HG02840 (cell line): Measurements from ENCODE around the gene UPK3B.
A peak's percentile ranks its signal among the peaks of the same experiment; 100 is the strongest.
"Not testable (repeated sequence)": the region's sequence is repeated elsewhere in the genome, so short reads cannot be mapped to it uniquely, and the experiment has no call there.

Source experiments
- ATAC-seq: cut with Tn5 transposase; IDR thresholded peaks from one replicate; pipeline ENCODE4 v1.9.1; 2021; ENCODE audit warnings: mild to moderate bottlenecking, moderate library complexity, moderate number of reproducible peaks; ENCODE audit not compliant: unreplicated experiment, low FRiP score

UPK3B gene

GRCh38 chr7:76511911-76512885, 1.8 kb downstream of the UPK3B start:
- not testable (repeated sequence) for ATAC-seq

DNA sequence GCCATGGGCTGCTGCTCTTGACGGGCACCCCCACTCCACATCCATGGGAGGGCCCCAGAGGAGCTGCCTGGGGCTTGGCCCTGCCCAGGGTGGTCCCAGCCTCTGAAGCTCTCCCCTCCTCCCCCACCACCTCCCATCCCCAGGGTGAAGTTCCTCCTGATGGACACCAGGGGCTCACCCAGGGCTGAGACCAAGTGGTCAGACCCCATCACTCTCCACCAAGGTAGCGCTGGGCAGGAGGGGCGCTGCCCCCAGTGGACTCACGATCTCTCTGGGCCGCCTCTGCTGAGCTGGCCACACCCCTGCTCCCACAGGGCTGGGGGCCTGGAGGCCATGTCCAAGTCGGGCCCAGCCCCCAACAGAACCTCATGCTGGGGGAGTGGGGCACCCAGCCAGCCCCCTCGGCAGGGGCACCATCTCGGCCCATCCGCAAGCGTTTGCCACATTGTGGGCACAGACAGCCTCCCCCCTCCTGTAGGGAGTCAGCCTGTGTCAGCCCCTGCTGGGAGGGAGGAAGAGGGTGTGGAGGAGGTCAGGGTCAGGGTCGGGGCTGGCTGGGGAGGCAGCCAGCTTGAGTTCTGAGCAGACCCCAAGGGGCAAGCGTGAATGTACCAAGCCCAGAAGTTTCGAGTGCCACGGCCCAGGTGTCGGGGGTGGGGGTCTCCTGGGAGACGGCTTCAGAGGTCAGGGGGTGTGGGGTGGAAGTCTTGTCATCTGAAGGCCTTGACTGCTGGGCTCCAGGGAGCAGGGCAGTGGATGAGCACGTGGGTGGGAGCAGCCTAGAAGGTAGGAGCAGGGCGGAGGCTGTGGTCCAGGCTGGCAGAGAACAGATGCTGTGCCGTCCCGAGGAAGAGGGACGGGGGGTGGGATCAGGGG, 2.8 kb downstream of the UPK3B start:
- no peak for ATAC-seq

GRCh38 chr7:76513817-76514799, 3.8 kb downstream of the UPK3B start:
- no peak for ATAC-seq

DNA sequence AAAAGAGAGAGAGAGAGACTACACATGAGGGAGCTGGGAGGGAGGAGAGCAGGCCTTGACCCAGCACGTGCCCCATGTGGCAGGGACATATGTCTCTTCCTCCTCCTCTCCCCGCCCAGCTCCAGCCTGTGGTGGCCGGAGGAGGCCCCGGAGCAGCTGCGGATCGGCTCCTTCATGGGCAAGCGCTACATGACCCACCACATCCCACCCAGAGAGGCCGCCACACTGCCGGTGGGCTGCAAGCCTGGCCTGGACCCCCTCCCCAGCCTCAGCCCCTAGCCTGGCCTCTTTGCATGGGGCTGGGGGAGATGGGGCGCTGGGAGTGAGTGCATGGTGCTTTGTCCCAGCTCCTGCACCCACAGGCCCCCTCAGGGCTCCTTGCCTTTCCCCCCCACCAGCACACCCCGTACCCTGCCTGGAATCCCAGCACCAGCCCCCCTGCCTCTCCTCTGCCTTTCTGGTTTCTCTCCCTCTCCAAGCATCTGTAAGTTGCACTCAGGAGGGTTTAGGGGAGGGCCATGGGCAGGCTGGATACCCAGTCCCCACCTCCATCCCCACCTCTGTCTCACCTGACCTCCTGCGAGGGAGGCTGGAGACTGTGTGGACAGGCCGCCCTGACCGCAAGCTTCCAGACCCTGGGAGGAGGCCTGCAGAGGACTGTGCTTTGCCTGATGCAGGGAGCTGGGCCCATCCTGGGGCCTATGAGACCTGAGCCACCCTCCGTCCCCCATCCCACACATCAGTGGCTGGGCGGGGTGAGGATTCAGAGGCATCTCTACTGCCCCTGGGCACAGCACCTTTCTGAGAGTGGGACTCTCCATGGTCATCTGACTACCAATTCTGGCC, 4.8 kb downstream of the UPK3B start:
- ATAC-seq = no peak

GRCh38 chr7:76515999-76516443, 5.7 kb downstream of the UPK3B start:
- no peak for ATAC-seq

GRCh38 chr7:76516932-76517331, 6.6 kb downstream of the UPK3B start:
- ATAC-seq = not testable (repeated sequence)

DNA sequence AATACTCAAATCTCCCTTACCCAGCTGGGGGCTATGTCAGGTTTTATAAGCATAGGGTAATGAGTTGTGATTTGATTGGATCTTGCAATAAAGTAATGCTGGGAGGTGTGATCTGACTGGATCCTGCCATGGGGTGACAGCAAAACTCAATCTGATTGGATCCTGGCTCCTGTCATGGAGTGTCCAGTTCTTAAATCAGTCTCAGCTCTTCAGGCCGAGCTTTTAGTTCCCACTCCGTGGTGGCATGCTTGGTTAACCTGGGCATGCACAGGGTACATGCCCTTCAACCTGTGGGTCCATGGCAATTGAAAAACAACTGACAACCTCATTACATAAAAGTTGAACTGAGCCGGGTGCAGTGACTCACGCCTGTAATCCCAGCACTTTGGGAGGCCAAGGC, 15.8 kb downstream of the UPK3B start:
- not testable (repeated sequence) for ATAC-seq

DNA sequence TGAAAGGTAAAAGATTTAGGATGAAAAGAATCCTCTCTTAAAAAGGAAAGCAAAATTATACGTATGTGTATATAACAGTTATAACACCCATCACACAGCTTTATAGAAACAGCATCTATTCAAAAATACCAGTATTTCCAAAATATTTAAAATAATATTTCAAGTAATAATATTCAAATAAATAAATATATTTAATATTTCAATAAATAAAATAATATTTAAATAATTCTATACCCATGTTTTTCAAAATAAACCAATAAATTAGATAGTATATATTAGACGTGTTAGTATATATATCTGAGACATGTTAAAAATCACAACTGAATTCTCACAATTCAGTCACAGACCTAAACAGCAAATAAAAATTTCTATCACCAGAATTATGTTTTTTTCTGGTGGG, 21.3 kb downstream of the UPK3B start:
- not testable (repeated sequence) for ATAC-seq

DNA sequence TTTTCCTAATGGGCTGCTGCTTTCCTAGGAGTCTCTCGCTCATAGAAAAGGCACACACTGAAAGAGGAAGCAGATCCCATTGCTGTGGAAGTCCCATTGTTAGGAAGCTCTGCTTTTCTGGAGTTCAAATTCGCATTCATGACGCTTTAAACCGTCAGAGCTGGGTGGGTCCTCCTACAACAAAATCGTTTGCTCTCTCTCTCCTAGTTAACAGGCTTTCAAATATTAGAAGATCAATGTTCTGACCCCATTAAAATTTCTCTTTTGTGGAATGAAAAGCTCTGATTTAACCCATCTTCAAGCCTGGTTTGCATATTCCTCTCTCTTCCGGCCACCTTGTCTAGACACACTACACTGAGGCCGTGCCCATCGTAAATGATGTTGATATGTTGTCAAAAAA, 32.8 kb downstream of the UPK3B start, which contains the start of gene SPDYE16:
Gene SPDYE16 (minus strand): TSS at position 101 of the 400 bp plus-strand sequence. CDS start 1,838 bp downstream, outside the sequence.
- not testable (repeated sequence) for ATAC-seq

DNA sequence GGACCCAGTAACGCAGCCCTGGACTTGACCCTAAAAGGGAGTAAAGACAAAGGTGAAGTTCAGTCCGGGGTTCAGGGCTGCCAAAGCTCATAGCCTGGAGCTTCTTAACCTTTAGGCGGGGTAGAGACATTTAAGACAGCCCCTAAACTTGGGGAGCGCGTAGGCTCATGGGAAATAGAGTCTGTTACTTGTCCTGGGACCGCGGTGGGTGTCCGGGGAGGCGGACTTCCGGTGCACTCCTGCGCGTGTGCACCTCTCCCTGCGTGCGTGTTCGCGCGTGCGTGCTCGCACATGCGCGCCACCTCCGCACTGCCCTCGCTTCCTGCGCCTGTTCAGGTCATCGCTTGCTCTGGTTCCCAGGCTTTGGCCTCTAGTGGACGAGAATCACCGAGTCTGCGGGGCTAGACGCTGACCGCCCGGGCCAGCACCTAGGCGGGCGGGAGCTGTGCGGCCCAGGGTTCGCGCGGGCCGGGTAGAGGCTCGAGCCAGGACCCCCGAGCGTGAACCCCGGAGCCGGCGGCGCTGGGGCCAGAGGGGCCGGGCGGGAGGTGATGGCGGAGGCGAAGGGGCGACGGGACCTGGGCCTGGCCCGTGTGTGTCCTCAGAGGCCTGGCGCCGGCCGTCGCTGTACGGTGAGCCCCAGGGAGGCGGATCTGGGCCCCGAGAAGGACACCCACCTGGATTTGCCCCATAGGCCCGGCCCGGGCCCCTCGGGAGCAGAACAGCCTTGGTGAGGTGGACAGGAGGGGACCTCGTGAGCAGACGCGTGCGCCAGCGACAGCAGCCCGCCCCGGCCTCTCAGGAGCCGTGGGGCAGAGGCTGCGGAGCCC, 38.9 kb downstream of the UPK3B start:
- peak; percentile 99 for ATAC-seq

- ATAC-seq = not testable (repeated sequence)
These were observed 39.5 kb downstream of the UPK3B start for GRCh38 chr7:76549855-76550248.

DNA sequence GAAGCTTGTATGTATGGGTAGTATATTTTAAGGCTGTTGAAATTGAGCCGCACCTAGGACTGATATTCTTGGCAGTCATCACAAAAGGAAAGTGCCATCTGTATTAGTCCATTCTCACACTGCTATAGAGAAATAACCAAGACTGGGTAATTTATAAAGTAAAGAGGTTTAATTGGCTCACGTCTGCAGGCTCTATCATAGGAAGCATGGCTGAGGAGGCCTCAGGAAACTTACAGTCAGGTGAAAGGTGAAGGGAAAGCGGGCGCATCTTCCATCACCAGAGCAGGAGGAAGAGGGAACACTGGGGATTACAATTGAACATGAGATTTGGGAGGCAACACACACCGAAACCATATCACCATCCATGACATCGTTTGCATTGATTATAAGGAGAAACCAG, 41.6 kb downstream of the UPK3B start:
- not testable (repeated sequence) for ATAC-seq

DNA sequence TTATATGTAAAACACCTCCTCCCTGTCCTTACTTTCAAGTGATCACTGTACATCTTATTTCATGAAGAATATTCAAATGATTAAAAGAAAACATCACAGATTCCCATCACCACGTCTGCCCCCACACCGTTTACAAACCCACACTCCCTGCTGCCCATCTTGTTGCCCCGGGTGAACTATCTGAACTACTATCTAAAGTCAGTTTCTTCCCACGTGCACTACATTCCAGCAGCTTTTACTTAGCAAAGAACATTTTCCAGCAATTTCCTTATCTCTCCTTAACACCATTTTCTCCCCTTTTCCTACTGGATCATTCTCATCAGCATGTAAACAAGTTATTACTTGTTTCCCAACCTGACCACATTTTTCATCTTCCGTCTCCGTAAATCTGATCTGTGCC, 49.3 kb downstream of the UPK3B start:
- ATAC-seq = not testable (repeated sequence)

DNA sequence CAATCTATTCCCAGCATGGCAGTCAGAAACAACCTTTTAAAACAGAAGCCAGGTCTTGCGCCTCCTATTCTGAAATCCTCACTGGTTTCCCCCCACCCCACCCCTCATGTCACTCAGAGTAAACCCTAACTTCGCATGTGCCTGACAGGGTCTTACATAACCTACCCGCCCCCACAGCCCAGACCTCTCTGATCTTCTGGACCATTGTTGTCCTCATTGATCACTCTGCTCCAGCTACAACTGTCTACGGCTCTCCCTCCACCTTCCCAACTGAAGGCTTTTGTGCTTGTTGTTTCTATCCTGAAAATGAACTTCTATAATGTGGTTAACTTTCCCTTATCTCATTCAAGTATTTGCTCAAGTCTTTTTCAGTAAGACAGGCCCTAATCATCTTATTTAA, 49.8 kb downstream of the UPK3B start:
- ATAC-seq = not testable (repeated sequence)

GRCh38 chr7:76561342-76561741, 51.0 kb downstream of the UPK3B start:
- not testable (repeated sequence) for ATAC-seq

- not testable (repeated sequence) for ATAC-seq
These were observed 54.6 kb downstream of the UPK3B start for GRCh38 chr7:76565001-76565400.
